Ishikawa (cell line): ENCODE data around the gene HSPB2.

Experiments used
- CEBPB ChIP-seq: IDR thresholded peaks from 2 replicates; pipeline ENCODE4 v1.6.1; 2012
- CREB1 ChIP-seq: IDR thresholded peaks from 2 replicates; pipeline ENCODE4 v1.6.1; 2012; ENCODE audit warnings: low read depth
- EGR1 ChIP-seq: IDR thresholded peaks from 2 replicates; pipeline ENCODE4 v1.6.1; 2012
- EP300 ChIP-seq: IDR thresholded peaks from 2 replicates; pipeline ENCODE4 v1.6.1; 2012; ENCODE audit warnings: borderline replicate concordance
- FOXM1 ChIP-seq: IDR thresholded peaks from 2 replicates; pipeline ENCODE4 v1.6.1; 2012; ENCODE audit warnings: low read depth, borderline replicate concordance
- MAX ChIP-seq: IDR thresholded peaks from 2 replicates; pipeline ENCODE4 v1.6.1; 2012
- NFIC ChIP-seq: IDR thresholded peaks from 2 replicates; pipeline ENCODE4 v1.6.1; 2012
- RAD21 ChIP-seq: IDR thresholded peaks from 2 replicates; pipeline ENCODE4 v1.6.1; 2012; ENCODE audit warnings: low read depth
- TAF1 ChIP-seq: IDR thresholded peaks from 2 replicates; pipeline ENCODE4 v1.6.1; 2012; ENCODE audit warnings: low read depth, mild to moderate bottlenecking
- TCF12 ChIP-seq: IDR thresholded peaks from 2 replicates; pipeline ENCODE4 v1.6.1; 2012; ENCODE audit warnings: low read depth
- TEAD4 ChIP-seq: IDR thresholded peaks from 2 replicates; pipeline ENCODE4 v1.6.1; 2012
- USF1 ChIP-seq: IDR thresholded peaks from 2 replicates; pipeline ENCODE4 v1.6.1; 2012
- YY1 ChIP-seq: IDR thresholded peaks from 2 replicates; pipeline ENCODE4 v1.6.1; 2012; ENCODE audit warnings: low read depth
- ZBTB7A ChIP-seq: IDR thresholded peaks from 2 replicates; pipeline ENCODE4 v1.6.1; 2012; ENCODE audit warnings: low read depth
- TF ChIP-seq, protein P1 (sequence below): IDR thresholded peaks from 2 replicates; pipeline ENCODE4 v1.6.1; 2012; ENCODE audit warnings: low read depth, mild to moderate bottlenecking

Gene HSPB2

GRCh38 chr11:111913031-111913861 lies 712 bp downstream of the HSPB2 start:
- TF ChIP-seq ZBTB7A (no peak), MAX (no peak)
- TF ChIP-seq, protein P1, sequence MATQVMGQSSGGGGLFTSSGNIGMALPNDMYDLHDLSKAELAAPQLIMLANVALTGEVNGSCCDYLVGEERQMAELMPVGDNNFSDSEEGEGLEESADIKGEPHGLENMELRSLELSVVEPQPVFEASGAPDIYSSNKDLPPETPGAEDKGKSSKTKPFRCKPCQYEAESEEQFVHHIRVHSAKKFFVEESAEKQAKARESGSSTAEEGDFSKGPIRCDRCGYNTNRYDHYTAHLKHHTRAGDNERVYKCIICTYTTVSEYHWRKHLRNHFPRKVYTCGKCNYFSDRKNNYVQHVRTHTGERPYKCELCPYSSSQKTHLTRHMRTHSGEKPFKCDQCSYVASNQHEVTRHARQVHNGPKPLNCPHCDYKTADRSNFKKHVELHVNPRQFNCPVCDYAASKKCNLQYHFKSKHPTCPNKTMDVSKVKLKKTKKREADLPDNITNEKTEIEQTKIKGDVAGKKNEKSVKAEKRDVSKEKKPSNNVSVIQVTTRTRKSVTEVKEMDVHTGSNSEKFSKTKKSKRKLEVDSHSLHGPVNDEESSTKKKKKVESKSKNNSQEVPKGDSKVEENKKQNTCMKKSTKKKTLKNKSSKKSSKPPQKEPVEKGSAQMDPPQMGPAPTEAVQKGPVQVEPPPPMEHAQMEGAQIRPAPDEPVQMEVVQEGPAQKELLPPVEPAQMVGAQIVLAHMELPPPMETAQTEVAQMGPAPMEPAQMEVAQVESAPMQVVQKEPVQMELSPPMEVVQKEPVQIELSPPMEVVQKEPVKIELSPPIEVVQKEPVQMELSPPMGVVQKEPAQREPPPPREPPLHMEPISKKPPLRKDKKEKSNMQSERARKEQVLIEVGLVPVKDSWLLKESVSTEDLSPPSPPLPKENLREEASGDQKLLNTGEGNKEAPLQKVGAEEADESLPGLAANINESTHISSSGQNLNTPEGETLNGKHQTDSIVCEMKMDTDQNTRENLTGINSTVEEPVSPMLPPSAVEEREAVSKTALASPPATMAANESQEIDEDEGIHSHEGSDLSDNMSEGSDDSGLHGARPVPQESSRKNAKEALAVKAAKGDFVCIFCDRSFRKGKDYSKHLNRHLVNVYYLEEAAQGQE = no peak

DNA sequence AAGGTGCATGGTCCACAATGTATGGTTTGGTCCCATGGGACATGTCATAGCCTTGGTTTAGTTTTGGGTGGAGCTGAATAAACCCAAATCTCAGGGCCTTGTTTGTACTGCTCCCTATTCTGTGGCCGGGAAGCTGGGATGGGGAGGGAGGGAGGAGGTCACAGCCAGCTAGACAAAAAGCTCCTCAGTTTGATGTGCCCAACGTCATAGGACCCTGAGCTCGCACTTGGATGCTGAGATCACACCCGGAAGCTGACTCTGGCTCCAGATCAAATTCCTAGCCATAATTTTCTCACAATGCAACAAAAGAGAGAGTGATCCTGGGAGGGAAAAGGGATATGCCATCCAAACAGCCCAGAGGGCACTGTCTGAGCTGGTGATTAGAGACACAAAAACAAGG lies 1.5 kb downstream of the HSPB2 start:
- no peak for TF ChIP-seq EGR1
- TF ChIP-seq YY1 = no peak
- no peak for TF ChIP-seq CEBPB
- TF ChIP-seq FOXM1 = no peak
- TF ChIP-seq NFIC = peak; percentile 47
- TF ChIP-seq MAX = no peak
- TF ChIP-seq EP300 = no peak
- TF ChIP-seq ZBTB7A = no peak
- TF ChIP-seq, protein P1 = no peak
- no peak for TF ChIP-seq RAD21
- no peak for TF ChIP-seq TAF1
- no peak for TF ChIP-seq USF1
- TF ChIP-seq TEAD4 = 0 out of 2 replicates have a peak, but pooled peaks have one; percentile 18
- TF ChIP-seq TCF12 = no peak
- no peak for TF ChIP-seq CREB1

- no peak for TF ChIP-seq CEBPB
Measured at GRCh38 chr11:111916768-111917167, 4.2 kb downstream of the HSPB2 start.

GRCh38 chr11:111917312-111917711 lies 4.8 kb downstream of the HSPB2 start:
- no peak for TF ChIP-seq NFIC
- no peak for TF ChIP-seq MAX
- no peak for TF ChIP-seq TAF1
- TF ChIP-seq YY1 = no peak
- TF ChIP-seq, protein P1 = no peak
- TF ChIP-seq CEBPB = no peak
- no peak for TF ChIP-seq EP300
- TF ChIP-seq USF1 = no peak
- TF ChIP-seq TCF12 = no peak
- no peak for TF ChIP-seq FOXM1
- no peak for TF ChIP-seq ZBTB7A
- no peak for TF ChIP-seq TEAD4
- TF ChIP-seq EGR1 = no peak
- no peak for TF ChIP-seq CREB1
- TF ChIP-seq RAD21 = no peak

DNA sequence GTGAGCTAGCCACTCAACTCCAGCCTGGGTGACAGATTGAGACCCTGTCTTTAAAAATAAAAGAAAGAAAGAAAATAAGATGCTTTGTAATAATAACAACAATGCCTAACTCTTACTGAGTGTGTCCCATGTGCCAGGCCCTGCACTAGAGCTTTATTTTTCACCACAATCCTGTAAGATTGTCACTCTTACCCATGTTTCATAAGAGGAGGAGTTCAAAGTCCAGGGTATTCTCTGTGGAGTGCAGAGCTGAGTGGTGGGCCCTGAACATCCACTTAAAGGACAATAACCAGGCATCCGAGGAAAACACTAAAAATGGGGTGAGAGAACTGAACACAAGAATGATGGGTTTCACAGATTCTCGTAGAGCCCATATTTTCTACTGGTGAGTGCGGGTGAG lies 5.3 kb downstream of the HSPB2 start:
- no peak for TF ChIP-seq CEBPB
- TF ChIP-seq ZBTB7A = no peak
- TF ChIP-seq EGR1 = no peak
- TF ChIP-seq MAX = no peak
- TF ChIP-seq CREB1 = no peak
- TF ChIP-seq YY1 = no peak
- TF ChIP-seq EP300 = no peak
- TF ChIP-seq USF1 = no peak
